ENCODE data around the gene TMPRSS4.

TMPRSS4 gene

DNA sequence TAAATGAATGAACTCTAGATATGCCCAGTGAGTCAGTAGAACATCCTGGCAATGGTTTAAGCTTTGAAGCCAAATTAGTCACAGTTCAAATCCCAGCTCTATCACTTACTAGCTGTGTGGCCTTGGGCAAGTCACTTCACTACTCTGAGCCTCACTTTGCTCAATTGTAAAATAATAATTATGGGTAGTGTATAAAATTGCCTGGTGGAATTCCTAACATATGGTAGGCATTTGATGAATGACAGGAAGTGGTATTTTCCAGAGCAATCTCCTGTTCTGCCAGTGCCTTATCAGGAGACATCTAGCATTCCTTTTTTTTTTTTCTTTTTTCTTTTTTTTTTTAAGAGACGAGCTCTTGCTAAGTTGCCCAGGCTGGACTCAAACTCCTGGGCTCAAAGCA is 62.7 kb downstream of the TMPRSS4 start:
- DNase-seq (ENCODE audit: low read depth), result no peak
- TF ChIP-seq CTCF (IDR thresholded peaks at IDR 0.05; ENCODE audit: low read depth, low read length), result no peak
- no peak overlapping the region for H3K4me3 ChIP-seq (ENCODE audit: low read depth, low read length)

DNA sequence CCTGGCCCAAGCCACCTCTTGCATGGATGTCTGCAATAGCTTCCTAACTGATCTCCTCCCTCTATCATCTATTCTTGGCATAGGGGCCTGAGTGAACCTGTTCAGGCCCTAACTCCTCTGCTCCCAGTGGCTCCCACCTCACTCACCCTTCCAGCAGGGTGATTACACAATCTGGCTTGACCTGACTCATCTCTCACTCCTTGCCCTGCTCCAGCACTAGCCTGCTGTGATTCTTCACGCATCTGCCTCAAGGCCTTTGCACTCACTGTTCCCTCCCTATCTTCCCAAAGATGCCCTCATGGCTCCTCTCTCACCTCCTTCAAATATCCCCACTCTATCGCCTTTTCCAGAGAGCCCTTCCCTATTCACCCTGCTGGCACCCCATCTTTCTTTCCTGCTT is 65.2 kb downstream of the TMPRSS4 start:
- TF ChIP-seq MAX (IDR thresholded peaks at IDR 0.05; ENCODE audit: low read depth, low read length) (no peak), CTCF (IDR thresholded peaks at IDR 0.05; ENCODE audit: low read depth, low read length) (no peak), MYC (IDR thresholded peaks at IDR 0.05; ENCODE audit: low read depth, low read length) (no peak), POLR2A (IDR thresholded peaks at IDR 0.05; ENCODE audit: extremely low read depth, insufficient read length) (no peak)
- peak; percentile 37 for DNase-seq (ENCODE audit: low read depth)
- H3K4me3 ChIP-seq (ENCODE audit: low read depth, low read length), result no peak overlapping the region

- TF ChIP-seq MAX (IDR thresholded peaks at IDR 0.05; ENCODE audit: low read depth, low read length) (no peak), POLR2A (IDR thresholded peaks at IDR 0.05; ENCODE audit: extremely low read depth, insufficient read length) (no peak), MYC (IDR thresholded peaks at IDR 0.05; ENCODE audit: low read depth, low read length) (no peak), CTCF (IDR thresholded peaks at IDR 0.05; ENCODE audit: low read depth, low read length) (no peak)
- peak; percentile 84 for DNase-seq (ENCODE audit: low read depth)
- H3K4me3 ChIP-seq (ENCODE audit: low read depth, low read length), result no peak overlapping the region
Measured at GRCh38 chr11:118142809-118143208, 65.9 kb downstream of the TMPRSS4 start.

GRCh38 chr11:118143661-118144185 is 66.8 kb downstream of the TMPRSS4 start:
- no peak overlapping the region for H3K4me3 ChIP-seq (ENCODE audit: low read depth, low read length)
- TF ChIP-seq POLR2A (IDR thresholded peaks at IDR 0.05; ENCODE audit: extremely low read depth, insufficient read length) (no peak), CTCF (IDR thresholded peaks at IDR 0.05; ENCODE audit: low read depth, low read length) (no peak), MAX (IDR thresholded peaks at IDR 0.05; ENCODE audit: low read depth, low read length) (no peak), MYC (IDR thresholded peaks at IDR 0.05; ENCODE audit: low read depth, low read length) (no peak)
- DNase-seq (ENCODE audit: low read depth), result no peak

- H3K4me3 ChIP-seq (ENCODE audit: low read depth, low read length), result no peak overlapping the region
- DNase-seq (ENCODE audit: low read depth), result no peak
- TF ChIP-seq POLR2A (IDR thresholded peaks at IDR 0.05; ENCODE audit: extremely low read depth, insufficient read length), result no peak
- TF ChIP-seq MAX (IDR thresholded peaks at IDR 0.05; ENCODE audit: low read depth, low read length), result no peak
- TF ChIP-seq CTCF (IDR thresholded peaks at IDR 0.05; ENCODE audit: low read depth, low read length), result no peak
- TF ChIP-seq MYC (IDR thresholded peaks at IDR 0.05; ENCODE audit: low read depth, low read length), result no peak
Measured at GRCh38 chr11:118144301-118145268, 67.7 kb downstream of the TMPRSS4 start.
